HepG2 (cell line): ENCODE measurements around the gene STXBP5L. TPM values are rescaled to one million over a fixed set of nuclear protein-coding genes. Genes with fewer than 3 reads are reported as not detected.

Experiments
- ARNTL ChIP-seq: sonication (generic); formaldehyde crosslinking; IDR thresholded peaks from 2 replicates; pipeline ENCODE4 v1.4.0; 2020; ENCODE audit warnings: mild to moderate bottlenecking, missing genetic modification reagents
- BORCS8-MEF2B ChIP-seq: sonication (generic); formaldehyde crosslinking; IDR thresholded peaks from 2 replicates; pipeline ENCODE4 v1.8.0; 2022; ENCODE audit warnings: mild to moderate bottlenecking, missing genetic modification reagents
- CCDC6 ChIP-seq: sonication (generic); formaldehyde crosslinking; IDR thresholded peaks from 2 replicates; pipeline ENCODE4 v1.8.1; 2022; ENCODE audit warnings: mild to moderate bottlenecking, missing genetic modification reagents, moderate library complexity
- CHD4 ChIP-seq: fragments of 200-600 bp; sonication (generic); IDR thresholded peaks from 2 replicates; pipeline ENCODE4 v1.7.0; 2017; ENCODE audit warnings: mild to moderate bottlenecking, low read length, borderline replicate concordance
- GMEB1 ChIP-seq: sonication (generic); formaldehyde crosslinking; IDR thresholded peaks from 2 replicates; pipeline ENCODE4 v1.5.1; 2020; ENCODE audit warnings: missing genetic modification reagents, mild to moderate bottlenecking, borderline replicate concordance
- HNF4G ChIP-seq, 2 experiments: sonication (generic) in 1 of 2; formaldehyde crosslinking in 1 of 2; IDR thresholded peaks; 2 replicates each; pipeline versions ENCODE4 v1.4.0 to v1.6.1; 2011 to 2020; ENCODE audit warnings: borderline replicate concordance in 2 of 2, low read depth in 2 of 2, mild to moderate bottlenecking in 2 of 2, low read length in 1 of 2, missing genetic modification reagents in 1 of 2, moderate library complexity in 1 of 2
- MAFF ChIP-seq: IDR thresholded peaks from 2 replicates; pipeline ENCODE4 v1.6.1; 2011; ENCODE audit warnings: low read depth, low read length, improper control_type of control experiment
- PLRG1 ChIP-seq: fragments of 450-650 bp; conservative IDR thresholded peaks from 2 replicates; pipeline ENCODE4 v1.6.1; 2016
- POLR2A ChIP-seq, 2 experiments: IDR thresholded peaks; 2 replicates each; pipeline ENCODE4 v1.6.1; 2011; ENCODE audit warnings: low read depth in 2 of 2, low read length in 2 of 2, mild to moderate bottlenecking in 1 of 2, moderate library complexity in 1 of 2; ENCODE audit not compliant: insufficient read depth in 1 of 2
- RAD51 ChIP-seq: fragments of 450-650 bp; IDR thresholded peaks from 2 replicates; pipeline ENCODE4 v1.6.1; 2016; ENCODE audit warnings: borderline replicate concordance
- RFX5 ChIP-seq: IDR thresholded peaks from 2 replicates; pipeline ENCODE4 v1.6.1; 2011; ENCODE audit warnings: low read depth, low read length, improper control_type of control experiment
- SSRP1 ChIP-seq: IDR thresholded peaks from 2 replicates; pipeline ENCODE4 v1.6.1; 2016; ENCODE audit warnings: control low read depth
- YEATS4 ChIP-seq: sonication (generic); formaldehyde crosslinking; IDR thresholded peaks from 2 replicates; pipeline ENCODE4 v1.4.0; 2020; ENCODE audit warnings: missing genetic modification reagents, borderline replicate concordance
- ZC3H4 ChIP-seq: sonication (generic); formaldehyde crosslinking; IDR thresholded peaks from 2 replicates; pipeline ENCODE4 v1.4.0; 2020; ENCODE audit warnings: missing genetic modification reagents, borderline replicate concordance
- ZNF12 ChIP-seq: sonication (generic); formaldehyde crosslinking; IDR thresholded peaks from 2 replicates; pipeline ENCODE4 v1.5.0; 2020; ENCODE audit warnings: missing genetic modification reagents
- ZNF121 ChIP-seq: sonication (generic); formaldehyde crosslinking; IDR thresholded peaks from 2 replicates; pipeline ENCODE4 v1.5.0; 2020; ENCODE audit warnings: mild to moderate bottlenecking, missing genetic modification reagents
- ZNF367 ChIP-seq: sonication (generic); formaldehyde crosslinking; IDR thresholded peaks from 2 replicates; pipeline ENCODE4 v1.4.0; 2020; ENCODE audit warnings: missing genetic modification reagents, borderline replicate concordance
- polyA plus RNA-seq, 8 experiments: library from polyadenylated mRNA; depleted of rRNA in 3 of 8; stranded (reverse) in 7 of 8; unstranded in 1 of 8; fragments of >200 nt; fragmentation: Illumina TruSeq in 4 of 8; extraction: Trizol in 4 of 8; gene quantifications; 2 replicates each; pipeline versions ENCODE4 v1.2.1 to v1.2.3, GENCODE V29; 2011 to 2016; ENCODE audit warnings: low read depth in 4 of 8, missing spikeins in 1 of 8, mixed read lengths in 1 of 8; ENCODE audit not compliant: insufficient read depth in 1 of 8
- total RNA-seq, 5 experiments: library from RNA; depleted of rRNA; stranded (reverse); fragments of >200 nt; fragmentation: Illumina TruSeq; extraction: Trizol; gene quantifications; 2 replicates each; pipeline ENCODE4 v1.2.3, GENCODE V29; 2016; ENCODE audit warnings: low read depth in 1 of 5
- TF ChIP-seq, protein P1 (sequence below): sonication (generic); formaldehyde crosslinking; IDR thresholded peaks from 2 replicates; pipeline ENCODE4 v1.5.1; 2020; ENCODE audit warnings: missing genetic modification reagents, mild to moderate bottlenecking, borderline replicate concordance
- TF ChIP-seq, protein P2 (sequence below): sonication (generic); formaldehyde crosslinking; IDR thresholded peaks from 2 replicates; pipeline ENCODE4 v1.5.1; 2020; ENCODE audit warnings: missing genetic modification reagents, mild to moderate bottlenecking, borderline replicate concordance
- TF ChIP-seq, protein P3 (sequence below): sonication (generic); formaldehyde crosslinking; IDR thresholded peaks from 2 replicates; pipeline ENCODE4 v1.8.0; 2022; ENCODE audit warnings: mild to moderate bottlenecking, missing genetic modification reagents, moderate library complexity
- TF ChIP-seq, protein P4 (sequence below): sonication (generic); formaldehyde crosslinking; IDR thresholded peaks from 2 replicates; pipeline ENCODE4 v1.8.1; 2023; ENCODE audit warnings: mild to moderate bottlenecking, missing genetic modification reagents

The STXBP5L gene
- total and polyA plus RNA-seq, 2 of the 13 experiments (the other 11 are each of a cell fraction or from before 2014, with no cell fraction given): not detected

DNA sequence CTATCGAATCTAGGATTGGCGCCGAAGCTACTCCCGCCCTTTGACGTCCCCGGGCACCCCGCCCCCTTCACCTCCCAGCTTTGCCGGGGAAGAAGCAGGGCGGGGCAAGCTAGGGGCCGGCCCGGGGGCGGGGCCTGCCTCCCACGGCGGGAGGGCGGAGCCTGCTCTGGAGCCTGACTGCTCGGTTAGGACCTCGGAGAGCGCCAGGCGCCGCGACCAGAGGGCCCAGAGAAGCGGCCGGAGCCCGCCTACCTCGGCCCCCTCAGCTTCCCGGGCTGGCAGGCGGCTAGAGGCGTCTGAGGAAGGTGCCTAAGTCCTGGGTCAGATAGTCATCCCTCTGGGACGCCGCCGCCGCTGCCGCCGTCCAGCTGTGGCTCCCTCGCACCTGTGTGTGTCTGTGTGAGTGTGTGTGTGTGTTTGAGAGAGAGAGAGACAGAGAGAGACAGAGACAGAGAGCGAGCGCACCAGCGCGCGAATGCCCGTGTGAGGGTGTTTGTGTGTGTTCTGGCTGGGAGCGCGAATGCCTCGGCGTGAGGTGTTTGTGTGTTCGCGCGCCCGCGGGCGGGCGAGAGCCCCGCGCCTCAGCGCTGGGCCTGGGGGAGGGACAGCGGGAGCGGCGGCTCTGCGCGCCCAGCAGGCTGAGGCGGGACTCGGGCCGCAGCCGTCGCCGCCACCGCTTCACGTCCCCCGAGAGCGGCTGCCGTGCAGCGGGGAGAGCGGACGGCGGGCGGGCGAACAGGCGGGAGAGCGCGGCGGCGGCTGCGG lies at the start of gene STXBP5L (continued):
- TF ChIP-seq MAFF (no peak), SSRP1 (CRISPR knock-in tag) (no peak), POLR2A (IDR thresholded peaks at IDR 0.05; ENCODE audit: insufficient read depth in 1 of 2, low read depth in 2 of 2, low read length in 2 of 2) (no peak), PLRG1 (no peak), ZNF12 (CRISPR knock-in tag) (0 out of 2 replicates have a peak, but pooled peaks have one; percentile 47), ZNF121 (CRISPR knock-in tag) (no peak), ZNF367 (CRISPR knock-in tag) (no peak), CCDC6 (CRISPR knock-in tag) (no peak), RAD51 (no peak), RFX5 (no peak), YEATS4 (0 out of 2 replicates have a peak, but pooled peaks have one; percentile 36), HNF4G (IDR thresholded peaks at IDR 0.05; ENCODE audit: borderline replicate concordance, low read depth, low read length) (no peak), HNF4G (CRISPR knock-in tag; IDR thresholded peaks at IDR 0.05; ENCODE audit: borderline replicate concordance, low read depth) (no peak), BORCS8-MEF2B (CRISPR knock-in tag) (peak; percentile 80; the same call in 1 of the 2 replicates), ARNTL (CRISPR knock-in tag) (0 out of 2 replicates have a peak, but pooled peaks have one; percentile 27), ZC3H4 (CRISPR knock-in tag) (no peak), CHD4 (no peak), GMEB1 (CRISPR knock-in tag) (no peak)
- TF ChIP-seq, protein P1, sequence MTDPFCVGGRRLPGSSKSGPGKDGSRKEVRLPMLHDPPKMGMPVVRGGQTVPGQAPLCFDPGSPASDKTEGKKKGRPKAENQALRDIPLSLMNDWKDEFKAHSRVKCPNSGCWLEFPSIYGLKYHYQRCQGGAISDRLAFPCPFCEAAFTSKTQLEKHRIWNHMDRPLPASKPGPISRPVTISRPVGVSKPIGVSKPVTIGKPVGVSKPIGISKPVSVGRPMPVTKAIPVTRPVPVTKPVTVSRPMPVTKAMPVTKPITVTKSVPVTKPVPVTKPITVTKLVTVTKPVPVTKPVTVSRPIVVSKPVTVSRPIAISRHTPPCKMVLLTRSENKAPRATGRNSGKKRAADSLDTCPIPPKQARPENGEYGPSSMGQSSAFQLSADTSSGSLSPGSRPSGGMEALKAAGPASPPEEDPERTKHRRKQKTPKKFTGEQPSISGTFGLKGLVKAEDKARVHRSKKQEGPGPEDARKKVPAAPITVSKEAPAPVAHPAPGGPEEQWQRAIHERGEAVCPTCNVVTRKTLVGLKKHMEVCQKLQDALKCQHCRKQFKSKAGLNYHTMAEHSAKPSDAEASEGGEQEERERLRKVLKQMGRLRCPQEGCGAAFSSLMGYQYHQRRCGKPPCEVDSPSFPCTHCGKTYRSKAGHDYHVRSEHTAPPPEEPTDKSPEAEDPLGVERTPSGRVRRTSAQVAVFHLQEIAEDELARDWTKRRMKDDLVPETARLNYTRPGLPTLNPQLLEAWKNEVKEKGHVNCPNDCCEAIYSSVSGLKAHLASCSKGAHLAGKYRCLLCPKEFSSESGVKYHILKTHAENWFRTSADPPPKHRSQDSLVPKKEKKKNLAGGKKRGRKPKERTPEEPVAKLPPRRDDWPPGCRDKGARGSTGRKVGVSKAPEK: no peak
- TF ChIP-seq, protein P2, sequence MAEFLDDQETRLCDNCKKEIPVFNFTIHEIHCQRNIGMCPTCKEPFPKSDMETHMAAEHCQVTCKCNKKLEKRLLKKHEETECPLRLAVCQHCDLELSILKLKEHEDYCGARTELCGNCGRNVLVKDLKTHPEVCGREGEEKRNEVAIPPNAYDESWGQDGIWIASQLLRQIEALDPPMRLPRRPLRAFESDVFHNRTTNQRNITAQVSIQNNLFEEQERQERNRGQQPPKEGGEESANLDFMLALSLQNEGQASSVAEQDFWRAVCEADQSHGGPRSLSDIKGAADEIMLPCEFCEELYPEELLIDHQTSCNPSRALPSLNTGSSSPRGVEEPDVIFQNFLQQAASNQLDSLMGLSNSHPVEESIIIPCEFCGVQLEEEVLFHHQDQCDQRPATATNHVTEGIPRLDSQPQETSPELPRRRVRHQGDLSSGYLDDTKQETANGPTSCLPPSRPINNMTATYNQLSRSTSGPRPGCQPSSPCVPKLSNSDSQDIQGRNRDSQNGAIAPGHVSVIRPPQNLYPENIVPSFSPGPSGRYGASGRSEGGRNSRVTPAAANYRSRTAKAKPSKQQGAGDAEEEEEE (CRISPR knock-in tag): no peak
- TF ChIP-seq, protein P3, sequence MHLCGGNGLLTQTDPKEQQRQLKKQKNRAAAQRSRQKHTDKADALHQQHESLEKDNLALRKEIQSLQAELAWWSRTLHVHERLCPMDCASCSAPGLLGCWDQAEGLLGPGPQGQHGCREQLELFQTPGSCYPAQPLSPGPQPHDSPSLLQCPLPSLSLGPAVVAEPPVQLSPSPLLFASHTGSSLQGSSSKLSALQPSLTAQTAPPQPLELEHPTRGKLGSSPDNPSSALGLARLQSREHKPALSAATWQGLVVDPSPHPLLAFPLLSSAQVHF (CRISPR knock-in tag): no peak
- TF ChIP-seq, protein P4, sequence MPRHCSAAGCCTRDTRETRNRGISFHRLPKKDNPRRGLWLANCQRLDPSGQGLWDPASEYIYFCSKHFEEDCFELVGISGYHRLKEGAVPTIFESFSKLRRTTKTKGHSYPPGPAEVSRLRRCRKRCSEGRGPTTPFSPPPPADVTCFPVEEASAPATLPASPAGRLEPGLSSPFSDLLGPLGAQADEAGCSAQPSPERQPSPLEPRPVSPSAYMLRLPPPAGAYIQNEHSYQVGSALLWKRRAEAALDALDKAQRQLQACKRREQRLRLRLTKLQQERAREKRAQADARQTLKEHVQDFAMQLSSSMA (CRISPR knock-in tag): no peak
